ENCODE data around the gene TAF1A.

TAF1A gene

GRCh38 chr1:222539951-222540597 lies 49.7 kb downstream of the TAF1A start:
- TF ChIP-seq POLR2A (IDR thresholded peaks at IDR 0.05; ENCODE audit: low read length), result no peak
- no peak for TF ChIP-seq GATA1 (IDR thresholded peaks at IDR 0.05; ENCODE audit: low read depth, low read length)
- DNase-seq, result no peak

- no peak for DNase-seq
- no peak for TF ChIP-seq POLR2A (IDR thresholded peaks at IDR 0.05; ENCODE audit: low read length)
- no peak for TF ChIP-seq GATA1 (IDR thresholded peaks at IDR 0.05; ENCODE audit: low read depth, low read length)
These were observed 54.3 kb downstream of the TAF1A start for GRCh38 chr1:222535455-222535854.

GRCh38 chr1:222530852-222531251 lies 58.9 kb downstream of the TAF1A start:
- TF ChIP-seq GATA1 (IDR thresholded peaks at IDR 0.05; ENCODE audit: low read depth, low read length) (no peak), POLR2A (IDR thresholded peaks at IDR 0.05; ENCODE audit: low read length) (no peak)
- DNase-seq, result no peak

- TF ChIP-seq GATA1 (IDR thresholded peaks at IDR 0.05; ENCODE audit: low read depth, low read length) (no peak), POLR2A (IDR thresholded peaks at IDR 0.05; ENCODE audit: low read length) (no peak)
- no peak for DNase-seq
These were observed 59.8 kb downstream of the TAF1A start for GRCh38 chr1:222529916-222530315.

GRCh38 chr1:222529181-222529580 lies 60.6 kb downstream of the TAF1A start:
- TF ChIP-seq GATA1 (IDR thresholded peaks at IDR 0.05; ENCODE audit: low read depth, low read length) (no peak), POLR2A (IDR thresholded peaks at IDR 0.05; ENCODE audit: low read length) (no peak)
- DNase-seq, result no peak

GRCh38 chr1:222525951-222526350 lies 63.8 kb downstream of the TAF1A start:
- TF ChIP-seq POLR2A (IDR thresholded peaks at IDR 0.05; ENCODE audit: low read length) (no peak), GATA1 (IDR thresholded peaks at IDR 0.05; ENCODE audit: low read depth, low read length) (no peak)
- no peak for DNase-seq

GRCh38 chr1:222523852-222524251 lies 65.9 kb downstream of the TAF1A start:
- DNase-seq, result no peak
- no peak for TF ChIP-seq POLR2A (IDR thresholded peaks at IDR 0.05; ENCODE audit: low read length)
- no peak for TF ChIP-seq GATA1 (IDR thresholded peaks at IDR 0.05; ENCODE audit: low read depth, low read length)

GRCh38 chr1:222522105-222522915 lies 67.4 kb downstream of the TAF1A start:
- DNase-seq, result no peak
- TF ChIP-seq POLR2A (IDR thresholded peaks at IDR 0.05; ENCODE audit: low read length), result no peak
- no peak for TF ChIP-seq GATA1 (IDR thresholded peaks at IDR 0.05; ENCODE audit: low read depth, low read length)

- DNase-seq, result no peak
- TF ChIP-seq GATA1 (IDR thresholded peaks at IDR 0.05; ENCODE audit: low read depth, low read length) (no peak), POLR2A (IDR thresholded peaks at IDR 0.05; ENCODE audit: low read length) (no peak)
These were observed 68.2 kb downstream of the TAF1A start for GRCh38 chr1:222521299-222522104.
